ENCODE results near the gene SNTG2.

The SNTG2 gene

DNA sequence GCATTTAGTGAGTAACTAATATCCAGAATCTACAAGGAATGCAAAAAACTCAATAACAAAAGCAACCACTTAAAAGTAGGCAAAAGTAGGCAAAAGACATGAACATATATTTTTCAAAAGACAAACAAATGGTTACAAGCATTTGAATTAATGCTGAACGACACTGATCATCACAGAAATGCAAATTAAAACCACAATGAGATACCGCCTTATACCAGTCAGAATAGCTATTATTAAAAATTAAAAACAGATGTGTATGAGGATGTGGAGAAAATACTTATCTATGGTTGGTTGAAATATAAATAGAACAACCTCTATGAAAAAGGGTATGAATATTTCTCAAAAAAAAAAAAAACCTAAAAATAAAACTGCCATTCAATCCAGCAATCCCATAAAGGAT is 51.7 kb downstream of the SNTG2 start:
- DNase-seq (ENCODE audit: low read depth), result no peak

GRCh38 chr2:1004398-1004797 is 53.7 kb downstream of the SNTG2 start:
- no peak for DNase-seq (ENCODE audit: low read depth)

GRCh38 chr2:1010415-1010930 is 59.8 kb downstream of the SNTG2 start:
- no peak for DNase-seq (ENCODE audit: low read depth)

DNA sequence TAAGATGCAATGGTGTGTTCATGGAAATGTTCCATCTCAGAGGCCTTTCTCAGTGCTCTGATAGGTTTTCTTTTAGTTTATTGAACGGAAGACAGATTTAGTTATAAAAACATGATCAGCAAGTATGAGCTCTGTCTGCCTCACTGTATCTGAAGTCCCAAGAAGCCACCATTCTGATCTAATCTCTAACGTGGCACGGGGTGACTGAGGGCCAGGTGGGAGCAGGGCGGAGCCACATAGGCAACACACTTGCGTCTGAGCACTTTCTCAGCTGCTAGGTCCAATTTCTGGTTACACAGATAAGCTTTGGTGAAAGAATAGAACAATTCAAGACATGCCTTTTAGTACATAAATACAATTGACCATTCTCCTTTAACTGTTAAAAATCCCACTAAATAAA is 60.4 kb downstream of the SNTG2 start:
- DNase-seq (ENCODE audit: low read depth), result no peak

GRCh38 chr2:1011985-1012384 is 61.3 kb downstream of the SNTG2 start:
- DNase-seq (ENCODE audit: low read depth), result no peak

DNA sequence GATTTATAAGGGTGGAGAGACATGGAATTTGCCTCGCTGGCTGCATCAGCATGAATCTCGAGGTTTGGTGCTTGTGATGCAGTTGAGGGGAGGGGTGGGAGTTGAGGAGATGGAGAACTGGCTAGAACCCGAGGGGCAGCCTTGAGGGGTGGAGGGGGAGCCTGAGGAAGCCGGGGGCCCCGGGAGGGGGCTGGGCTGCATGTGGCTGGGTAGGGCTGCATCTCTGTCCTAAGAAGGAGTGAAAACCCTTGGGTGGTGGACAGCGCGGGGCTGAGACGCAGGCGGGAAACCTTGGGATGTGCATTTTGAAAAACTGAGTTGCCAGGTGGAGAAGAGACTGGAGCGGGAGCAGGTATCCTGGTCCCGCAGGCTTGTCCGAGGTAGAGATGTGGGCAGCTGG is 64.2 kb downstream of the SNTG2 start:
- no peak for DNase-seq (ENCODE audit: low read depth)

DNA sequence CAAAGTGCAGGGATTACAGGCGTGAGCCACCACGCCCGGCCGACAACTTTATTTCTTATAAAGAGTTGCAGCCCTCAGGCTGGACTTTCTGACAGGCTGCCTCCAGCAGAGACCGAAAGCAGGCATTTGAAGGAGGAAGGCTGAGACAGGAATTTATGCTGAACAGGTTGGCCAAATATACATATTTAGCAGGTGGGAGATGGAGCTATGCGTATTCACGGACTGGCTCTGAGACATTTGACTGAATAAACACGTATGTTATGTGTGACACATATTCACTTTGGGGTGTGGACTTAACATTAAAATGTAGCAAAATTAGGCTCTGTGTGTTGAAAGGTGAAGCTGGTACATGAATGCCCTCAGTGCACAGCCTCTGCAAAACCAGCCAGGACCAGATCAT is 65.9 kb downstream of the SNTG2 start:
- DNase-seq (ENCODE audit: low read depth), result no peak

GRCh38 chr2:1017827-1018226 is 67.2 kb downstream of the SNTG2 start:
- no peak for DNase-seq (ENCODE audit: low read depth)

GRCh38 chr2:1020206-1020605 is 69.6 kb downstream of the SNTG2 start:
- DNase-seq (ENCODE audit: low read depth), result no peak

- no peak for DNase-seq (ENCODE audit: low read depth)
Measured at GRCh38 chr2:1022178-1022577, 71.5 kb downstream of the SNTG2 start.

GRCh38 chr2:1024981-1025380 is 74.3 kb downstream of the SNTG2 start:
- no peak for DNase-seq (ENCODE audit: low read depth)

DNA sequence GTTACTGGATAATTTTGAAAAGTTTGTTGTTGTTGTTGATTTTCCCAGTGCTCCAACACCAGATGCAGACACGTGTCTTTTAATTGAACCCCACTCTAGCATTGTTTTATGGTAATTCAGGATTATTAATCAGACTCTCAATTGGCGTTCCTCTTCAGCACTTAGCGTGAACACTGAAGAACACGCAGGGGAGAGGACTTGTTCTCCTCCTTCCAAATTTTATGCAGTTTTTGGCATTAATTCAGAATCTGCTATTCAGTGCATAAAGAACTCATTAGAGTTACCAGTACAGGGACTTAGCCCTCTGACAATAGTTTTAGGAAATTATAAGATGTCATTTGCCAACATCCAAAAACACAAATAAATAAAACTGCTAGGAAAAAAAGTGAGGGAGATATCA is 75.5 kb downstream of the SNTG2 start:
- no peak for DNase-seq (ENCODE audit: low read depth)

- no peak for DNase-seq (ENCODE audit: low read depth)
Measured at GRCh38 chr2:1028831-1029230, 78.2 kb downstream of the SNTG2 start.

GRCh38 chr2:1032030-1032429 is 81.4 kb downstream of the SNTG2 start:
- DNase-seq (ENCODE audit: low read depth), result peak; percentile 8

DNA sequence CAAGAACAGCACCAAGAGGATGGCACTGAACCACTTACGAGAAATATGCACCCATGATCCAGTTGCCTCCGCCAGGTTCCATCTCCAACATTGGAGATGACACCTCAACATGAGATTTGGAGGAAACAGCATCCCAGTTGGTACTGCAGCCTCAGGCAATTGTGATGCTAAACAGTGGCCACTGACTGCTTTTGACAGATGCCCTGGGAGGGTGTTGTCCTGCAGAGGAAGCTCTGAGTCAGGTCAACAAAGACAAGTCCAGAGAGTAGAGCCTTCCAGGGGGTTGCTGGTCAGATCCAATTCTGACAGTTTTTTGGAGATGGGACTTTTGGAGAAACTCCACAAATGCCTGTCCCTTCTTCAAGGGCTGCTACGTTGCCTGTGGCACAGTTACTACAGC is 82.4 kb downstream of the SNTG2 start:
- no peak for DNase-seq (ENCODE audit: low read depth)

DNA sequence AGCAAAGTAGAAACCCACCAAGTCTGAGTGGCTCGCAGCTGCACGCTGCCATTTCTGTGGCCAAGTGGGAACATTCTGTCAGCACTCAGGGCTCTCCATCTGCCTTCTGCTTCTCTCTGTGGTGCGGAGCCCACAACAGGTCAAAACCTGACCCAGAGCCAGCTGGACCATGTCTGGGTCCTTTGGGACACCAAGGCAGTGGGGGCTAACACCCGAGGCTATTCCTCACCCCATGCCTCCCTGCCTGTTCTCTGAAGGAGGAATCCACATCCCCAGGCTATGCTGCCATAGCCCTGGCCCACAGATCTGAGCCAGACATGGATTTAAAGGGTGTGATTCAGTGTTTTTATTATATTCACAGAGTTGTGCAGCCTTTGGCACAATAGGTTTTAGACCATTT is 86.4 kb downstream of the SNTG2 start:
- DNase-seq (ENCODE audit: low read depth), result no peak

GRCh38 chr2:1039549-1039948 is 88.9 kb downstream of the SNTG2 start:
- DNase-seq (ENCODE audit: low read depth), result no peak

DNA sequence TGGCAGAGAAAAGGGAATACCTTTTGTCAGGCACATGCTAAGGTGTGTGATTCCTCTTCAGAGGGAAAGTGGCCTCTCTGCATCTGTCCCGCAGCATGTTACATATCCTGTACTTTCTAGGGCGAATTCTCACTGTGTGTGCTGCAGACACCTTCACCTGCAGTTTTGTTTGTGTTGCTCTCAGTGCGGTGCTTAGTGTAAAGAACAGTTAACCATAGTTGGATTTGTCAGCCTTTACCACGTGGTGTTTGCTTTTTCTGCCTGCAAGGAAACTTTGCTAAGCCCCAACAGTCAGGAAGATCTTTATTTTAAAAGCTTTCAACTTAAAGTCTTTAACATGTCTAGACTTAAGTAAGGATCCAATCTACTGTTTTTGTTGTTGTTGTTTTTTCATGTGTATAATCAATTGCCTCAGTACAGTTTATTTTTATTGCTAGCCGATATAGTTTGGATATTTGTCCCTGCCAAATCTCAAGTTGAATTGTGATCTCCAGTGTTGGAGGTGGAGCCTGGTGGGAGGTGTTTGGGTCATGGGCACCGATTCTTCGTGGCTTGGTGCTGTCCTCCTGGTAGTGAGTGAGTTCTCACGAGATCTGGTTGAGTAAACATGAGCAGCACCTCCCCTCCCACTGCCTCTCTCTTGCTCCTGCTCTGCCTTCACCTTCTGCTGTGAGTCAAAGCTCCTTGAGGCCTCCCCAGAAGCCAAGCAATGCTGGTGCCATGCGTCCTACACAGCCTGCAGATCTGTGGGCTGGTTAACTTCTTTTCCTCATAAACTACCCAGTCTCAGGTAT is 90.6 kb downstream of the SNTG2 start:
- DNase-seq (ENCODE audit: low read depth), result no peak

GRCh38 chr2:1045109-1045508 is 94.5 kb downstream of the SNTG2 start:
- DNase-seq (ENCODE audit: low read depth), result no peak

- no peak for DNase-seq (ENCODE audit: low read depth)
Measured at GRCh38 chr2:1046067-1046466, 95.4 kb downstream of the SNTG2 start.

DNA sequence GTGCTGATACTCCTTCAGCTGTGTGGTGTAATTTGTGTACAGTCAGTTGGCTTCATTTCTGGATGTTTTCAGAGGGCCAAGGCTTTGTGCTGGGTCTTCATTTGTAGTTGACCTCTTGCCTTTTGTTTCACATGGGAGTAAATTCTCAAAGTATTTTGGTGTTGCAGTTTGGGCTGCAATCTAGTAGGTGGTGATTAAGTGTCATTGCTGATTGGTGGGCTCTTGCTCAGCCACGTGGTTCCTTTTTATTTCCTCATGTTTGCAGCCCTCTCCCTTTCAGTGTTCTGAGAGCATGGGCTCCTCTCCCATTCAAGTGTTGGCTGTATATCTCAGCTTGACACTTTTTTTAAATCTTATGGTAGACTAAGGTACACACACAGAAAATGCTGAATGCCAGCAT is 96.8 kb downstream of the SNTG2 start:
- DNase-seq (ENCODE audit: low read depth), result no peak

- no peak for DNase-seq (ENCODE audit: low read depth)
Measured at GRCh38 chr2:1049691-1050090, 99.0 kb downstream of the SNTG2 start.

DNA sequence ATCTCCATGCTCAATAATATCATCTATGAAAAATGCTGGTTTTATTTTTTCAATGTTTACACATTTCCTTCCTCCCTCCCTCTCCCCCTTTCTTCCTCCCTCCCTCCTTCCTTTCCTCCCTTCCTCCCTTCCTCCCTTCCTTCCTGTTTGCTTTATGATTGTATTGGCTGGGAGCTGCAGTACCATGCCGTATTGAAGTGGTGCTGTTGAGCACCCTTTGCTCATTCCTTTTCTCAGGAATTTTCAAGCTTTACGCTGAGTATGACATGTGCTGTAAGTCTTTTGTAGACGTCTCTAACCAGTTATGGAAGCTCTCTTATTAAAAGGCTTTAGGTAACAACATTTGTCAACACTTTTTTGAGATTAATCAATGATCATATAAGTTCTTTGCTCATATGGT is 100.4 kb downstream of the SNTG2 start:
- DNase-seq (ENCODE audit: low read depth), result no peak

GRCh38 chr2:1052771-1053191 is 102.1 kb downstream of the SNTG2 start:
- DNase-seq (ENCODE audit: low read depth), result no peak

Measured in activated T-cell treated with anti-CD3 and anti-CD28 coated beads for 24 hours (primary cell).